NT2/D1 (cell line): ENCODE measurements around the gene MASP2.

Experiments
- DNase-seq: peaks from one replicate; pipeline ENCODE4 v3.0.0-alpha.2; 2011; ENCODE audit warnings: low read depth, low spot score
- H3K27me3 ChIP-seq: 2 replicates; pipeline ENCODE4 v1.6.0; 2011; ENCODE audit warnings: mild to moderate bottlenecking; ENCODE audit not compliant: insufficient read length, insufficient read depth
- H3K36me3 ChIP-seq: 2 replicates; pipeline ENCODE4 v1.6.1; 2011; ENCODE audit warnings: mild to moderate bottlenecking, low read length, mixed read lengths; ENCODE audit not compliant: insufficient read depth, insufficient read length
- H3K4me1 ChIP-seq: 2 replicates; pipeline ENCODE4 v1.5.1; 2011; ENCODE audit not compliant: insufficient read depth, insufficient read length
- H3K4me3 ChIP-seq: 2 replicates; pipeline ENCODE4 v1.5.1; 2011; ENCODE audit warnings: low read depth; ENCODE audit not compliant: insufficient read length
- H3K9ac ChIP-seq: 2 replicates; pipeline ENCODE4 v1.6.0; 2011; ENCODE audit warnings: low read depth; ENCODE audit not compliant: insufficient read length
- H3K9me3 ChIP-seq: 2 replicates; pipeline ENCODE4 v1.5.1; 2011; ENCODE audit warnings: mild to moderate bottlenecking, low read length; ENCODE audit not compliant: insufficient read depth
- SUZ12 ChIP-seq: IDR thresholded peaks from 2 replicates; pipeline ENCODE4 v1.6.1; 2011; ENCODE audit not compliant: insufficient read length, insufficient read depth; ENCODE audit errors: extremely low read depth
- YY1 ChIP-seq: IDR thresholded peaks from 2 replicates; pipeline ENCODE4 v1.6.1; 2011; ENCODE audit not compliant: insufficient read length, insufficient read depth
- ZNF274 ChIP-seq: IDR thresholded peaks from 2 replicates; pipeline ENCODE4 v1.6.1; 2011; ENCODE audit warnings: mild to moderate bottlenecking, low read depth, low read length

Gene MASP2

GRCh38 chr1:11061652-11062365 lies 14.8 kb upstream of the MASP2 start:
- Histone ChIP-seq H3K4me1 (peaks cover 3% of the 10 kb centered on the region), H3K4me3 (no peak overlapping the region), H3K9ac (peak overlapping the region; percentile 8), H3K9me3 (no peaks in the 10 kb centered on the region), H3K27me3 (no peaks in the 10 kb centered on the region), H3K36me3 (peaks cover 57% of the 10 kb centered on the region)
- TF ChIP-seq SUZ12 (no peak), YY1 (no peak), ZNF274 (no peak)
- DNase-seq = no peak

GRCh38 chr1:11059968-11060830 lies 13.2 kb upstream of the MASP2 start, which contains the start of gene SRM:
Gene SRM (minus strand): TSS chr1:11060018. CDS start chr1:11059943, 75 bp downstream.
- DNase-seq = peak; percentile 80
- H3K4me3 ChIP-seq = peak within 1 kb of the TSS; percentile 84
- H3K36me3 ChIP-seq = peaks cover 54% of the 10 kb centered on the region
- peaks cover 3% of the 10 kb centered on the region for H3K4me1 ChIP-seq
- TF ChIP-seq ZNF274 = no peak
- no peak for TF ChIP-seq YY1
- no peak for TF ChIP-seq SUZ12
- H3K9ac ChIP-seq = peak within 1 kb of the TSS; percentile 95
- no peaks in the 10 kb centered on the region for H3K27me3 ChIP-seq
- H3K9me3 ChIP-seq = no peaks in the 10 kb centered on the region

GRCh38 chr1:11059155-11059967 lies 12.3 kb upstream of the MASP2 start:
- peaks cover 55% of the 10 kb centered on the region for H3K36me3 ChIP-seq
- TF ChIP-seq ZNF274 (no peak), SUZ12 (no peak), YY1 (no peak)
- no peak for DNase-seq
- H3K4me1 ChIP-seq = peaks cover 3% of the 10 kb centered on the region
- no peaks in the 10 kb centered on the region for H3K27me3 ChIP-seq
- H3K9ac ChIP-seq = peak overlapping the region; percentile 95
- no peaks in the 10 kb centered on the region for H3K9me3 ChIP-seq
- H3K4me3 ChIP-seq = peak overlapping the region; percentile 84

- DNase-seq = no peak
- peaks cover 57% of the 10 kb centered on the region for H3K36me3 ChIP-seq
- TF ChIP-seq SUZ12 (no peak), ZNF274 (no peak), YY1 (no peak)
- H3K4me1 ChIP-seq = peaks cover 5% of the 10 kb centered on the region
- no peaks in the 10 kb centered on the region for H3K27me3 ChIP-seq
- H3K4me3 ChIP-seq = peak overlapping the region; percentile 84
- H3K9ac ChIP-seq = peak overlapping the region; percentile 95
- H3K9me3 ChIP-seq = no peaks in the 10 kb centered on the region
Measured at GRCh38 chr1:11058595-11059154, 11.6 kb upstream of the MASP2 start.

DNA sequence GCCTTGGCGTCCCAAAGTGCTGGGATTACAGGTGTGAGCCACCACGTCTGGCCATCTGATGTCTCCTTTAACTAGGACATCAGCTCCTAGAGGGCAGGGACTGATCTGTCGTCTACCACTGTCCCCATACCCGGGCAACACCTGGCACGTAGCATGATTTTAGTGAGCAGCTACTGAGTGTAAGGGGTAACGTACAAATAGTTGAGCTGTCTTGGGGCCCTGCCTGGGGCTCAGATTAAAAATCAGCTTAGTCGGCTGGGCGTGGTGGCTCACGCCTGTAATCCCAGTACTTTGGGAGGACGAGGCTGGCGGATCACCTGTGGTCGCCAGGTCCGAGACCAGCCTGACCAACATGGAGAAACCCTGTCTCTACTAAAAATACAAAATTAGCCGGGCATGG lies 11.0 kb upstream of the MASP2 start:
- peaks cover 57% of the 10 kb centered on the region for H3K36me3 ChIP-seq
- no peak overlapping the region for H3K4me3 ChIP-seq
- peaks cover 5% of the 10 kb centered on the region for H3K4me1 ChIP-seq
- no peak for DNase-seq
- no peaks in the 10 kb centered on the region for H3K27me3 ChIP-seq
- TF ChIP-seq ZNF274 (no peak), SUZ12 (no peak), YY1 (no peak)
- H3K9me3 ChIP-seq = no peaks in the 10 kb centered on the region
- no peak overlapping the region for H3K9ac ChIP-seq

DNA sequence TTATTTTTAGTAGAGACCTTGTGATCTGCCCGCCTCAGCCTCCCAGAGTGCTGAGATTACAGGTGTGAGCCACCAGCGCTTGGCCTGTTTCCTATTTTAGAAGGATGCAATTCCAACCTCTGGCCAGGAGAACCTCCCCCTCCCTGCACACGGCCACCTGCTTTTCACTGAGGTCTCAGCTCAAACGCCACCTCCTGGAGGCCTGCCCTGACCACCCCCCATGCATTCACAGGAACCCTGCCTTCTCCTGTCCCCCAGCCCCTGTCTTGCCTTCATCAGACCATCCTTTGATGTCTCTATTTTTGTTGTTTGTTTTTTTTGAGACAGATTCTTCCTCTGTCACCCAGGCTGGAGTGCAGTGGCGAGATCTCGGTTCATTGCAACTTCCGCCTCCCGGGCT lies 10.4 kb upstream of the MASP2 start:
- peaks cover 5% of the 10 kb centered on the region for H3K4me1 ChIP-seq
- TF ChIP-seq SUZ12 = no peak
- no peak for TF ChIP-seq YY1
- TF ChIP-seq ZNF274 = no peak
- H3K36me3 ChIP-seq = peaks cover 53% of the 10 kb centered on the region
- H3K9me3 ChIP-seq = no peaks in the 10 kb centered on the region
- DNase-seq = no peak
- no peak overlapping the region for H3K4me3 ChIP-seq
- no peaks in the 10 kb centered on the region for H3K27me3 ChIP-seq
- H3K9ac ChIP-seq = no peak overlapping the region
